Heart right ventricle (tissue), 16 donors: ENCODE results near the gene IVL. TPM values are rescaled to one million over a fixed set of nuclear protein-coding genes. Genes with fewer than 3 reads are reported as not detected.

Source experiments
- ATAC-seq, 8 donors: fragments of 200-7000 bp; cut with Tn5 transposase; one replicate each; pipeline ENCODE4 v1.9.1; 2020; ENCODE audit warnings: mild to moderate bottlenecking in 8 of 8, moderate library complexity in 8 of 8, moderate number of reproducible peaks in 1 of 8
- DNase-seq, 2 donors: peaks; one replicate each; pipeline ENCODE4 v3.0.0-alpha.2; 2020
- H3K27ac ChIP-seq, 10 donors: fragments of 200-600 bp; sonication (generic) in 2 of 10; one replicate each; pipeline versions ENCODE4 v1.5.0 to v1.8.0; 2020 to 2022; ENCODE audit warnings: mild to moderate bottlenecking in 3 of 10
- H3K27me3 ChIP-seq, 7 donors: fragments of 200-600 bp; one replicate each; pipeline ENCODE4 v1.8.0; 2021 to 2022; ENCODE audit warnings: mild to moderate bottlenecking in 2 of 7
- H3K36me3 ChIP-seq, 9 donors: fragments of 200-600 bp; sonication (generic) in 1 of 9; one replicate each; pipeline versions ENCODE4 v1.5.0 to v1.8.0; 2020 to 2022; ENCODE audit warnings: mild to moderate bottlenecking in 2 of 9
- H3K4me1 ChIP-seq, 9 donors: fragments of 200-600 bp; sonication (generic) in 1 of 9; one replicate each; pipeline versions ENCODE4 v1.5.0 to v1.8.0; 2020 to 2022; ENCODE audit warnings: mild to moderate bottlenecking in 4 of 9
- H3K4me3 ChIP-seq, 10 donors: fragments of 200-600 bp; sonication (generic) in 2 of 10; one replicate each; pipeline versions ENCODE4 v1.5.0 to v1.8.0; 2020 to 2022; ENCODE audit warnings: mild to moderate bottlenecking in 7 of 10, moderate library complexity in 2 of 10
- H3K9me3 ChIP-seq, 11 donors: fragments of 200-600 bp in 10 of 11; sonication (generic) in 2 of 11; one replicate each; pipeline versions ENCODE4 v1.5.0 to v1.8.0; 2013 to 2022; ENCODE audit warnings: mild to moderate bottlenecking in 2 of 11, control low read depth in 1 of 11, moderate library complexity in 1 of 11
- WGBS, 2 donors: extraction: QIAGEN DNeasy Blood & Tissue Kit; methylation state at CpG; one replicate each; pipeline ENCODE4 v1.1.7; 2013; ENCODE audit warnings: inconsistent platforms in 1 of 2; 5-methylcytosine and 5-hydroxymethylcytosine counted together
- intact Hi-C, 10 donors: fragments of 100-400 bp; cut with DNase I; formaldehyde crosslinking; loops; one replicate each; pipeline versions ENCODE4 v1.11.1 to v1.14.2; 2022
- polyA plus RNA-seq, 2 donors: library from polyadenylated mRNA; stranded (reverse); fragments of 200-250 nt; gene quantifications; one replicate each; pipeline ENCODE4 v1.2.3, GENCODE V29; 2013
- total RNA-seq, 10 donors: library from RNA; stranded (reverse); fragmentation: NEBNext Ultra II Directional in 3 of 10; extraction: Animal tissue kit (Norgen Biotek cat#: 25700) in 3 of 10; gene quantifications; one replicate each; pipeline versions ENCODE4 v1.2.1 to v1.2.4, GENCODE V29; 2021 to 2023
- TF ChIP-seq, protein P1 (sequence below), 9 donors: fragments of 200-600 bp; sonication (generic) in 2 of 9; IDR thresholded peaks; one replicate each; pipeline versions ENCODE4 v1.5.0 to v1.8.0; 2021 to 2022; ENCODE audit warnings: antibody characterized with exemption in 9 of 9, mild to moderate bottlenecking in 5 of 9, moderate library complexity in 1 of 9
- donor health status: Arrhythmogenic right ventricular cardiomyopathy.
- donor health status: ischemic (EF 13 %, LVEDD 7.1; RV severe dilation, severe dysfunction).
- donor health status: healthy with polysubstance abuse.
- donor health status: DM: no; HTN: yes; CAD: no.
- donor health status: DM: no; HTN: no; CAD: no.
- donor health status: ischemic (EF 25% LVEDD 6.9; RV normal size, moderate dysfunction).
- donor health status: ischemic (EF 25% LVEDD 5.7; RV mildly dilated, moderate dysfunction).
- donor health status: healthy.
- donor health status: DM: yes; HTN: yes; CAD: no.
- donor health status: Ischemic cardiomyopathy.
- donor health status: ischemic (EF 35%, LVEDD 5.7; RV mildly dilated, moderate dysfunction).
- donor health status: nonischemic (EF 11% LVEDD 7.7; RV severe dilation, severe dysfunction).
- donor health status: DM: yes; HTN: yes; CAD: no.
- donor health status: PGD.
- donor health status: ischemic (EF 29% LVEDD 5.4; RV normal size, mild dysfunction).
- donor health status: nonischemic (EF 23%, LVEDD 6.1; RV moderate dilation, normal function).

The IVL gene
- total and polyA plus RNA-seq, 12 donors, result 0.06 TPM; not detected in 11

DNA sequence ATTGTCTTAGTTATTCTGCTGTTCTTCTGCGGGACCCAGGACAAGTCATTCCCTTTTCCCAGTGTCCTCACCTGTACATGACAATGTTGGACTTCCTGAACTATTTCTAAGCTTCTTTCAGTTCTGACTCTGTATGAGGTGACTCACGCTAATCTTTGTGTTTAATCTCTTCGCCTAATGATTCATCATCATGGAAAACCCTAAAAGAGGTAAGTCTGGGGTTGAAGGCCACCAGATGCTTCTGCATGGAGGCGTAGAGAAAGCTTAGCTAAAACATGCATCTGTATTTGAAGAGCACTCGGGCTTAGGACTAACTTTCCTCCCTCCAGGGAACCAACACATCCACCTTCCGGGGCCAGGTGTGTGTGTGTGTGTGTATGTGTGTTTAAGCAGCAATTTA is 46.1 kb downstream of the IVL start:
- WGBS, 2 donors, result 76 to 83% methylated on average over 6 of the region's 6 CpGs
- DNase-seq, result no peak
- Histone ChIP-seq H3K9me3 (no peaks in the 10 kb centered on the region), H3K27me3 (peaks cover 0 to 3% (median 0%) of the 10 kb centered on the region in 7 donors), H3K36me3 (no peaks in the 10 kb centered on the region), H3K27ac (no peak overlapping the region), H3K4me3 (no peak overlapping the region), H3K4me1 (no peaks in the 10 kb centered on the region)
- no peak for ATAC-seq
- intact Hi-C loops, result no loop called here
- TF ChIP-seq, protein P1, sequence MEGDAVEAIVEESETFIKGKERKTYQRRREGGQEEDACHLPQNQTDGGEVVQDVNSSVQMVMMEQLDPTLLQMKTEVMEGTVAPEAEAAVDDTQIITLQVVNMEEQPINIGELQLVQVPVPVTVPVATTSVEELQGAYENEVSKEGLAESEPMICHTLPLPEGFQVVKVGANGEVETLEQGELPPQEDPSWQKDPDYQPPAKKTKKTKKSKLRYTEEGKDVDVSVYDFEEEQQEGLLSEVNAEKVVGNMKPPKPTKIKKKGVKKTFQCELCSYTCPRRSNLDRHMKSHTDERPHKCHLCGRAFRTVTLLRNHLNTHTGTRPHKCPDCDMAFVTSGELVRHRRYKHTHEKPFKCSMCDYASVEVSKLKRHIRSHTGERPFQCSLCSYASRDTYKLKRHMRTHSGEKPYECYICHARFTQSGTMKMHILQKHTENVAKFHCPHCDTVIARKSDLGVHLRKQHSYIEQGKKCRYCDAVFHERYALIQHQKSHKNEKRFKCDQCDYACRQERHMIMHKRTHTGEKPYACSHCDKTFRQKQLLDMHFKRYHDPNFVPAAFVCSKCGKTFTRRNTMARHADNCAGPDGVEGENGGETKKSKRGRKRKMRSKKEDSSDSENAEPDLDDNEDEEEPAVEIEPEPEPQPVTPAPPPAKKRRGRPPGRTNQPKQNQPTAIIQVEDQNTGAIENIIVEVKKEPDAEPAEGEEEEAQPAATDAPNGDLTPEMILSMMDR (IDR thresholded peaks at IDR 0.05), result no peak

DNA sequence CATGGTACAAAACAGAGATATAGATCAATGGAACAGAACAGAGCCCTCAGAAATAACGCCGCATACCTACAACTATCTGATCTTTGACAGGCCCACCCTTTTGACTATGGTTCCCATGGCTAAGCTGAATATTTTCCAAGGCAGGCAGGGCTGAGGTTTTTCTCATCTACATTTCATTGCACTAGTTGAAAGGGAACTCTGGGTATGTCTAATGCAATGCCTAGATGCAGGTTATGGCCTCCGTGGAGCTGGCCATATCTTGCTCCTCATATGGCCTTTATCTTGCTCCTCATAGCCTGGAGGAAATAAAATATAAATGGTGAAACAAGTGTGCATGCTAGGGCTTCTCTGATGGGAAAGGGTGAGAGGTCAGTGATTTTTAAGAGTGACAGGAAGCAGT is 49.2 kb downstream of the IVL start:
- Histone ChIP-seq H3K36me3 (no peaks in the 10 kb centered on the region), H3K4me1 (no peaks in the 10 kb centered on the region), H3K27ac (no peak overlapping the region), H3K27me3 (peaks cover 0 to 3% (median 0%) of the 10 kb centered on the region in 7 donors), H3K4me3 (no peak overlapping the region), H3K9me3 (peaks cover 0 to 2% (median 0%) of the 10 kb centered on the region in 11 donors)
- TF ChIP-seq, protein P1 (IDR thresholded peaks at IDR 0.05), result no peak
- ATAC-seq (no peak), DNase-seq (no peak)
- intact Hi-C loops, result no loop called here
- WGBS, 2 donors, result 75 to 84% methylated on average over 3 of the region's 3 CpGs

DNA sequence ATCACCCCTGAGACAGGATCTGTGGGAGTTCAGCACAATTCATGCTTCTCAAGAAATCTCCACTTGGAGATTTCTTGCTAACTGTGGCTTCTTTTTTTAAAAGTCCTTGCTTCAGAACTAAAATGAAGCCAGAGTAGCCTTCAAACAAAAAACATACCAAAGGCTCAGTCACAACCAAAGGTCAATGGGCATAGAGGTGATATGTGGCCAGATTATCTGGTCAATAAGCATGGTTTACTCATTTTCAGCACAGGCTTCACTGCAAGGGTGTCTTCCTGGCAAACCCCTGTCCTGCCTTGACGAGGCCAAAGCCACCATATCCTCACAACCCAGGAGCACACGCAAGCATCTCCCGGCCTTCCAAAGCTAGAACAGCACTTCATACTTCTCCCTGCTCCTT is 50.9 kb downstream of the IVL start:
- H3K9me3 ChIP-seq, result peaks cover 0 to 2% (median 0%) of the 10 kb centered on the region in 11 donors
- ATAC-seq (no peak), DNase-seq (no peak)
- no peak overlapping the region for H3K27ac ChIP-seq
- no peaks in the 10 kb centered on the region for H3K36me3 ChIP-seq
- intact Hi-C loops, result no loop called here
- no peaks in the 10 kb centered on the region for H3K4me1 ChIP-seq
- TF ChIP-seq, protein P1 (IDR thresholded peaks at IDR 0.05), result no peak
- 75 to 76% methylated on average over 3 of the region's 3 CpGs for WGBS, 2 donors
- no peaks in the 10 kb centered on the region for H3K27me3 ChIP-seq
- H3K4me3 ChIP-seq, result no peak overlapping the region

DNA sequence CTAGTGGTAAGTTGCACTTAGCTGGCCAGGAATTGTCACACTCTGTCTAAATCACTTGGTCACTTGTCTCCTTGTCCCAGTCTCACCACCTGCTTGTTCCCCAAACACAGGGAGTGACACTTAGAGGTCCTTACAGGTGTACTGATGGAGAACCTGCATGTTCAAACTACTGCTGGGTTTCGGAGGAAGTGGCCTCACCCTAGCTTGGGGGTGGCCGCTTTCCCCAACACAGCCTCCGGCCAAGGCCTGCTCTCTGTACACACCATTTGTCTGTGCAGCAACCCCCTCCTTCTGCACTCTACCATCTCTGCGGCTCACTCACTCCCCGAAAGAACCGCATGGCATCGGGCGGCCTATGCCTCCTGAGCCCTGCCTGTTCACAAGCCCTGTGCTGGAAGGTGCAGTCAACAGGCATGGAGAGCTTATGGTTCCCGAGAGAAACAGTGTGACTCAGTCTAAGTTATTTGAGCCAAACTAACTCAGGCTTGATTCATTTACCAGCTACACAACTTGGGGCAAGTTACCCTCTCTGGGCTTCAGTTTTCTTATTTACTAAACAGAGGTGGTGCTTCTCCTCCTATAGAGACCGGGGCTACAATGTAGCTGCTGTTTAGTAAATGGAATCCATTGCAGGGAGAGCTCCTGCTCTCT is 51.6 kb downstream of the IVL start:
- TF ChIP-seq, protein P1 (IDR thresholded peaks at IDR 0.05), result no peak
- Histone ChIP-seq H3K9me3 (peaks cover 0 to 2% (median 0%) of the 10 kb centered on the region in 11 donors), H3K36me3 (no peaks in the 10 kb centered on the region), H3K4me1 (no peaks in the 10 kb centered on the region), H3K27ac (no peak overlapping the region), H3K27me3 (no peaks in the 10 kb centered on the region), H3K4me3 (no peak overlapping the region)
- no peak for DNase-seq
- 89 to 95% methylated on average over 10 of the region's 10 CpGs for WGBS, 2 donors
- intact Hi-C loops, result no loop called here
- no peak for ATAC-seq
